ENCODE measurements around the gene CYREN. TPM values are rescaled to one million over a fixed set of nuclear protein-coding genes. Genes with fewer than 3 reads are reported as not detected.

The CYREN gene
- total and polyA plus RNA-seq, 4 donors = 22.4 to 50.2 (median 39.7) TPM

- 95 to 99% methylated on average over 5 of the region's 5 CpGs for WGBS, 2 donors
- no peak overlapping the region for H3K27ac ChIP-seq (ENCODE audit: low read depth in 1 of 2, low read length in 1 of 2)
- ATAC-seq (ENCODE audit: insufficient read depth, low FRiP score) (no peak), DNase-seq (no peak)
- H3K9ac ChIP-seq (ENCODE audit: insufficient read depth in 1 of 2, low read length in 2 of 2) = no peak overlapping the region
- H3K9me3 ChIP-seq (ENCODE audit: control insufficient read depth in 4 of 4, insufficient read depth in 3 of 4, low read length in 3 of 4) = peaks cover 6 to 19% (median 13%) of the 10 kb centered on the region in 4 donors
- H3K27me3 ChIP-seq (ENCODE audit: control insufficient read depth in 3 of 3, insufficient read depth in 3 of 3, low read length in 2 of 3) = no peaks in the 10 kb centered on the region
- no peak overlapping the region for H3K4me3 ChIP-seq
- peaks cover 27 to 55% (median 41%) of the 10 kb centered on the region in 4 donors for H3K36me3 ChIP-seq (ENCODE audit: control insufficient read depth in 4 of 4, insufficient read depth in 4 of 4, low read length in 4 of 4)
- no peak for TF ChIP-seq CTCF (IDR thresholded peaks at IDR 0.05; ENCODE audit: control extremely low read depth, extremely low read depth)
- H3K4me1 ChIP-seq (ENCODE audit: control insufficient read depth in 5 of 5, insufficient read depth in 5 of 5, low read length in 5 of 5) = no peaks in the 10 kb centered on the region
These were observed 13.8 kb upstream of the CYREN start for GRCh38 chr7:135184254-135184841.

GRCh38 chr7:135183478-135183877 is 13.0 kb upstream of the CYREN start:
- Histone ChIP-seq H3K4me3 (no peak overlapping the region), H3K4me1 (ENCODE audit: control insufficient read depth in 5 of 5, insufficient read depth in 5 of 5, low read length in 5 of 5) (no peaks in the 10 kb centered on the region), H3K27ac (ENCODE audit: low read depth in 1 of 2, low read length in 1 of 2) (no peak overlapping the region), H3K9me3 (ENCODE audit: control insufficient read depth in 4 of 4, insufficient read depth in 3 of 4, low read length in 3 of 4) (peaks cover 6 to 19% (median 13%) of the 10 kb centered on the region in 4 donors), H3K27me3 (ENCODE audit: control insufficient read depth in 3 of 3, insufficient read depth in 3 of 3, low read length in 2 of 3) (no peaks in the 10 kb centered on the region), H3K9ac (ENCODE audit: insufficient read depth in 1 of 2, low read length in 2 of 2) (no peak overlapping the region), H3K36me3 (ENCODE audit: control insufficient read depth in 4 of 4, insufficient read depth in 4 of 4, low read length in 4 of 4) (peaks cover 23 to 49% (median 37%) of the 10 kb centered on the region in 4 donors)
- no peak for TF ChIP-seq CTCF (IDR thresholded peaks at IDR 0.05; ENCODE audit: control extremely low read depth, extremely low read depth)
- no peak for DNase-seq
- no peak for ATAC-seq (ENCODE audit: insufficient read depth, low FRiP score)
- 95 to 99% methylated on average over 7 of the region's 7 CpGs for WGBS, 2 donors

GRCh38 chr7:135181929-135182678 is 11.6 kb upstream of the CYREN start:
- ATAC-seq (ENCODE audit: insufficient read depth, low FRiP score) (no peak), DNase-seq (no peak)
- H3K9ac ChIP-seq (ENCODE audit: insufficient read depth in 1 of 2, low read length in 2 of 2) = no peak overlapping the region
- H3K4me1 ChIP-seq (ENCODE audit: control insufficient read depth in 5 of 5, insufficient read depth in 5 of 5, low read length in 5 of 5) = no peaks in the 10 kb centered on the region
- no peak overlapping the region for H3K4me3 ChIP-seq
- H3K27ac ChIP-seq (ENCODE audit: low read depth in 1 of 2, low read length in 1 of 2) = no peak overlapping the region
- WGBS, 2 donors = 98% methylated on average over 31 of the region's 31 CpGs
- no peaks in the 10 kb centered on the region for H3K27me3 ChIP-seq (ENCODE audit: control insufficient read depth in 3 of 3, insufficient read depth in 3 of 3, low read length in 2 of 3)
- peaks cover 6 to 19% (median 13%) of the 10 kb centered on the region in 4 donors for H3K9me3 ChIP-seq (ENCODE audit: control insufficient read depth in 4 of 4, insufficient read depth in 3 of 4, low read length in 3 of 4)
- H3K36me3 ChIP-seq (ENCODE audit: control insufficient read depth in 4 of 4, insufficient read depth in 4 of 4, low read length in 4 of 4) = peaks cover 21 to 44% (median 33%) of the 10 kb centered on the region in 4 donors
- TF ChIP-seq CTCF (IDR thresholded peaks at IDR 0.05; ENCODE audit: control extremely low read depth, extremely low read depth) = no peak

Measured in lung (tissue), 12 donors.